SU-DHL-6 (cell line): ENCODE measurements around the gene SURF6.

ENCODE experiments used
- H2AFZ ChIP-seq: fragments of 200-600 bp; sonication (generic); 2 replicates; pipeline ENCODE4 v1.6.1; 2014; ENCODE audit warnings: low read depth, mild to moderate bottlenecking, moderate library complexity, mixed read lengths, antibody characterized with exemption, low read length; ENCODE audit not compliant: severe bottlenecking
- H3F3A ChIP-seq: fragments of 200-600 bp; shearing (Covaris generic); 2 replicates; pipeline ENCODE4 v1.6.0; 2016; ENCODE audit warnings: antibody characterized with exemption, mild to moderate bottlenecking; ENCODE audit not compliant: insufficient read depth
- H3K27ac ChIP-seq: fragments of 200-600 bp; sonication (generic); 2 replicates; pipeline ENCODE4 v1.5.1; 2016; ENCODE audit warnings: low read depth, mild to moderate bottlenecking, low read length, moderate library complexity, mixed read lengths
- H3K27me3 ChIP-seq: fragments of 200-600 bp; sonication (generic), shearing (Covaris generic); 2 replicates; pipeline ENCODE4 v1.6.0; 2014; ENCODE audit warnings: mild to moderate bottlenecking, low read length
- H3K36me3 ChIP-seq: fragments of 200-600 bp; sonication (generic); 2 replicates; pipeline ENCODE4 v1.6.1; 2014; ENCODE audit warnings: mild to moderate bottlenecking, low read length, mixed read lengths
- H3K4me2 ChIP-seq: fragments of 300-600, 200-600 bp; shearing (Covaris generic), sonication (generic); 2 replicates; pipeline ENCODE4 v1.6.0; 2014; ENCODE audit warnings: low read length, low read depth, mild to moderate bottlenecking; ENCODE audit not compliant: poor library complexity, severe bottlenecking
- H3K4me3 ChIP-seq: fragments of 200-600 bp; sonication (generic); 2 replicates; pipeline ENCODE4 v1.5.1; 2014; ENCODE audit warnings: antibody characterized with exemption, low read length, mild to moderate bottlenecking, mixed read lengths; ENCODE audit not compliant: insufficient read depth, poor library complexity, severe bottlenecking
- H3K79me2 ChIP-seq: fragments of 200-600 bp; sonication (generic); 2 replicates; pipeline ENCODE4 v1.6.1; 2014; ENCODE audit warnings: mild to moderate bottlenecking, low read length, moderate library complexity; ENCODE audit not compliant: insufficient read depth
- H3K9ac ChIP-seq: fragments of 200-600 bp; sonication (generic); 2 replicates; pipeline ENCODE4 v1.7.0; 2014; ENCODE audit warnings: mild to moderate bottlenecking, low read length
- H3K9me2 ChIP-seq: fragments of 200-600 bp; sonication (generic); replicated peaks from 2 replicates; pipeline ENCODE4 v1.6.1; 2014; ENCODE audit warnings: low read length; ENCODE audit not compliant: insufficient read depth
- H3K9me3 ChIP-seq: fragments of 200-600 bp; sonication (generic); 2 replicates; pipeline ENCODE4 v1.6.1; 2014; ENCODE audit warnings: low read length, mixed read lengths; ENCODE audit not compliant: insufficient read depth
- H4K20me1 ChIP-seq: fragments of 200-600 bp; sonication (generic); 2 replicates; pipeline ENCODE4 v1.6.1; 2014; ENCODE audit warnings: low read depth, mild to moderate bottlenecking, antibody characterized with exemption, low read length, moderate library complexity, mixed read lengths
- CTCF ChIP-seq: fragments of 200-600 bp; sonication (generic); IDR thresholded peaks from one replicate; pipeline ENCODE4 v1.5.1; 2017; ENCODE audit warnings: antibody characterized with exemption, mild to moderate bottlenecking, low read length, moderate library complexity; ENCODE audit not compliant: insufficient read depth, poor library complexity, severe bottlenecking
- EZH2phosphoT487 ChIP-seq: fragments of 200-600 bp; sonication (generic), shearing (Covaris generic); conservative IDR thresholded peaks from 2 replicates; pipeline ENCODE4 v1.6.1; 2018; ENCODE audit warnings: mild to moderate bottlenecking, antibody characterized with exemption, low read length, moderate library complexity, mixed read lengths

Gene SURF6

GRCh38 chr9:133344979-133345378, 9.0 kb upstream of the SURF6 start:
- Histone ChIP-seq H3F3A (peaks cover 16% of the 10 kb centered on the region), H3K36me3 (peaks cover 15% of the 10 kb centered on the region), H3K27me3 (no peaks in the 10 kb centered on the region), H3K9me3 (no peaks in the 10 kb centered on the region), H2AFZ (no peak overlapping the region), H3K79me2 (peaks cover 37% of the 10 kb centered on the region), H4K20me1 (no peaks in the 10 kb centered on the region; the same call in 1 of the 2 replicates), H3K9me2 (no peaks in the 10 kb centered on the region), H3K9ac (no peak overlapping the region), H3K27ac (no peak overlapping the region), H3K4me2 (no peak overlapping the region), H3K4me3 (no peak overlapping the region)
- no peak for TF ChIP-seq EZH2phosphoT487
- TF ChIP-seq CTCF: no peak

- Histone ChIP-seq H3K36me3 (peaks cover 6% of the 10 kb centered on the region; the same call in 1 of the 2 replicates), H3K9me2 (no peaks in the 10 kb centered on the region), H3K27ac (no peak overlapping the region), H3K27me3 (no peaks in the 10 kb centered on the region), H2AFZ (no peak overlapping the region), H3K4me3 (no peak overlapping the region), H3K4me2 (no peak overlapping the region), H4K20me1 (no peaks in the 10 kb centered on the region), H3K9me3 (no peaks in the 10 kb centered on the region), H3K79me2 (peaks cover 28% of the 10 kb centered on the region), H3K9ac (no peak overlapping the region), H3F3A (peaks cover 7% of the 10 kb centered on the region)
- TF ChIP-seq CTCF (no peak), EZH2phosphoT487 (no peak)
Observed at GRCh38 chr9:133344071-133344470, 8.1 kb upstream of the SURF6 start.

GRCh38 chr9:133342570-133342969, 6.6 kb upstream of the SURF6 start:
- no peak overlapping the region for H3K27ac ChIP-seq
- no peaks in the 10 kb centered on the region for H4K20me1 ChIP-seq
- H3K79me2 ChIP-seq: peaks cover 16% of the 10 kb centered on the region
- H3K9me2 ChIP-seq: no peaks in the 10 kb centered on the region
- H3K27me3 ChIP-seq: no peaks in the 10 kb centered on the region
- no peak overlapping the region for H3K4me3 ChIP-seq
- H3K9ac ChIP-seq: no peak overlapping the region
- no peaks in the 10 kb centered on the region for H3K36me3 ChIP-seq
- no peak overlapping the region for H3K4me2 ChIP-seq
- no peak for TF ChIP-seq EZH2phosphoT487
- no peak for TF ChIP-seq CTCF
- no peak overlapping the region for H2AFZ ChIP-seq
- H3K9me3 ChIP-seq: no peaks in the 10 kb centered on the region
- peaks cover 3% of the 10 kb centered on the region; the same call in 1 of the 2 replicates for H3F3A ChIP-seq
